Dedifferentiated amniotic fluid mesenchymal stem cell (primary cell): ENCODE results near the gene ZNF385A.

ENCODE experiments used
- DNase-seq: peaks from one replicate; pipeline ENCODE4 v3.0.0-alpha.2; 2016; ENCODE audit errors: extremely low spot score

ZNF385A gene

DNA sequence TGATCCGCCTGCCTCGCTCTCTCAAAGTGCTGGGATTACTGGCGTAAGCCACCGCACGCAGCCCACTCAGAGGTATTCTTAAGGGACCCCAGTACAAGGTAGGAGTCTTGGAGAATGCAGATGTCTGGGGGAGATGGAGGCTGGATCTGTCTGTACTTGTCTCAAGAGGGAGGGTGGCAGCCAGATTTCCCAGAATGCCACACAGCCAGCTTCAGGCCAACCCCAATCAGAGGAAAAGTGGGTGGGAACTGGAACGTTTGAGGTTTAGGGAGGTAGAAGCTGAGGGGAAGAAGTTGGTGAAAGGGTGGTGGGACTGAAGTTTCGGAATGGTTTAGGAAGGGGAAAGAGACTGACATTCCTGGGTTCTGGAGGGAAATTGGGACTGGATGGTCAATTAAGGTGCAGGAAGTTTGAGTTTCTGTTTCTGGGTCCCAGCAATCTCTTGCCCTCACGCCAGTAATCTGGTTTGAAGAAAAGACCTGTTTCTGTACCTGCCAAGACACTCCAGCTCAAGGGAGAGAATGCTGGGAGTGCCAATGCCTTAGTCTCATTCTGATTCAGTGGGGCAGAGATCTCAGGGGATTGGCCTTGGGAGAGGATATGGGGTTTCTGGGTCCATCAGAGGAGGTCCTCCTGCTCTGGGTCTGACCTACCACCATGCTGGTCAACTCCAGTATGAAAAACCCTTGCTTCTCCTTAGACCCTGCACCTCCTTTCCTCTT, 8.1 kb upstream of the ZNF385A start:
- no peak for DNase-seq

DNA sequence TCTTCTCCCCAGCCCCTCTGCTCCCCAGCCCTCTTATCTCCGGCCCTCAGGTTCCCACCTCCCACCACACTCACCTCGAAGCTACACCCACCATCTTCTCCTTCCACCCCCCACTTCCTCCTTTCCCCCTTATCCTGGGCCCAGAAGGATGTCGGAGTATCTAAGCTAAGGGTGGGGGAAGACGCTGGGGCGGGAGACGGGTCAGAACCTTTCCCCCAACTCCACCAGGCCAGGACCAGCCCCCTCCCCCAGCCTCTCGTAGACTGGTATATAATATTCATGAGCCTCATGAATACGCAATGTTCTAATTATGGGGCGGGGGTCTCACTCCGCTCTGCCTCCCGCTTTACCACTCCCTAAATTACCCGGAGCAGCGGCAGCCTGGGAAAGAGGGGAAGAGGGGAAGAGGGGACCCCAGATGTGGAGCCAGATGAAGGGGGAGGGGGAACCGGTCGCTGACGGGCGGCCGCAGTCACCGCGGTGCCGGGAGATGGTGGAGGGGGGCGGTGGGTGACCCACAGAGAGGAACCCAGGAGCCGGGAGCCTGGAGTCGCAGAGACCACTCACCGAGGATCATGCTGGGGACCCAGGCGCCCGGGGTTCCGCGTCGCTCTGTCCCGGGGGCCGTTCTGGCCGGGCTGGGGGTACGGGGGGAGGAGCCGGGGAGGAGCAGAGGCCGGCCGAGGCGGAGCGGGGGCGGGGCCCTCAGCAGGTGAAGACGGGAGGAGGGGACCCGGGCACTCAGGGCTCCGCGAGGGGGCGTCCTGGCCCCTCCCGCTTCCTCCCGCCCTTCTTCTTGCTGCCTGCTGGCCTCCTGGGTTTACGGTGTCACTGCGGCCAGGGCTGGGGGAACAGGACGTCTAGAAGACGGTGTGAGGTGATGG, 6.4 kb upstream of the ZNF385A start:
- no peak for DNase-seq

DNA sequence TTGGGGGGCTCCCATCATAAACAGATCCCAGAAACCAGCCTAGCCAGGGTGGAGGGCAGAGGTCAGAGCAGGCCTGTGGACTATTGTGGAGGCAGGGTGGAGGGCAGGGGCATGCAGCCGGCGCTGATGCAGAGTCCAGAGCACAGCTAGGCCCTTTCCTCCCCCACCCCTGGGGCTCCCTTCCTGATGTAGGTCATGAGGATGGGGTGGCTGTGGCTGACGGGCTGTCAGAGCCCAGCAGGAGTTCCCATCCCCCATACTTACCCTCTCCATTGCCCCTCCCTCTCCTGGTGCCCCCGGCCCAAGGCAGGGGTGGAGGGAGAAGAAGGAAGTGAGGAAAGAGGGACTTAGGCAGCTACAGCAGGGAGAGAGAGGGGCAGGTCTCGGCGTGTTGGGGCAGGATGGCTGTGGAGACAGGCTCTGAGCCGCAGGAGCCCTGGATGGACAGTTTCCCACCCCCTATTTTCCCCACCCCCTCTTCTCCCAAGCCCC, 5.7 kb upstream of the ZNF385A start:
- no peak for DNase-seq

DNA sequence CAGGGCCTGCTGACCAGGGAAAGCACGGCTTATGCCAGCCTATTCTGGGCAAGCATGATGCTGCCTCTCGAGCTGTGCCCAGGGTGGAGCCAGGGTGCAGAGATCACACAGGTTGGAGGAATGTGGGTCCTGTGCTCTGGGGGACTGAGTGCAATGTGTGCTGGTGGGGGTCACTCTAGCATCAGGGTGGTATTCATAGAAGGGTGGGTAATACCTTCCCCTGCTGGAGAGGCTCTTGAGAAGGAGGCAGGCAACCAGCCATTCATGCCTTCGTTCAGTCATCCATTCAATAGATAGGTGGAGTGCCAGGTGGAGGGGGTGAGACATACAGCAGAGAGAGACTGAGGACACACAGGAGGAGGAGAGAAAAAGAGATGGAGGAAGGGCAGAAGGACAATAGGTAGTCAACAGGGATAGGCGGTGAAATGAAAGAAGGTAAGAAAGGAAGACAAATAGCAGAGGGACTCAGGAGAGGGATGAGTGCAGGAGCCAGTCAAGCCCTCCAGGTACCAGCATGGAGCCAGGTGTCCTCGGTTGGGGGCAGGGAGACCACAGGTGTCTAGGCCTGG, 5.2 kb upstream of the ZNF385A start:
- DNase-seq = no peak

DNA sequence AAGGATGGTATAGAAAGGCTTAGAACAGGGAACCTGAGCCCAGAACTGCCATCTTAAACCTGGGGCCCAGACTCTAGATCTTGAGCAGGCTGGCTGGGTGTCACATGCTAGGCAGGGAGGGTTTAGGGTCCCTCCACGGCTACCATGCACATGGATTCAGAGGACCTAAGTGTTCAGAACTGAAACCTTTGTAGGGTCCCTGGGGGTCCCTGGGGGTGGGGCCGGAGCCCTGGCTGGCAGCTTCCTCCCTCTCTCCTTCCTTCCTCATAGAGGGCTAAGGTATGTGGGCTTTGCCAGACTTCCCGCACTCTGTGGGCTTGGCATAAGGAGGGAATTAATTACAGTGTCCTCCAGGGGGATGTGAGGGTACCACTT, 4.6 kb upstream of the ZNF385A start:
- no peak for DNase-seq

DNA sequence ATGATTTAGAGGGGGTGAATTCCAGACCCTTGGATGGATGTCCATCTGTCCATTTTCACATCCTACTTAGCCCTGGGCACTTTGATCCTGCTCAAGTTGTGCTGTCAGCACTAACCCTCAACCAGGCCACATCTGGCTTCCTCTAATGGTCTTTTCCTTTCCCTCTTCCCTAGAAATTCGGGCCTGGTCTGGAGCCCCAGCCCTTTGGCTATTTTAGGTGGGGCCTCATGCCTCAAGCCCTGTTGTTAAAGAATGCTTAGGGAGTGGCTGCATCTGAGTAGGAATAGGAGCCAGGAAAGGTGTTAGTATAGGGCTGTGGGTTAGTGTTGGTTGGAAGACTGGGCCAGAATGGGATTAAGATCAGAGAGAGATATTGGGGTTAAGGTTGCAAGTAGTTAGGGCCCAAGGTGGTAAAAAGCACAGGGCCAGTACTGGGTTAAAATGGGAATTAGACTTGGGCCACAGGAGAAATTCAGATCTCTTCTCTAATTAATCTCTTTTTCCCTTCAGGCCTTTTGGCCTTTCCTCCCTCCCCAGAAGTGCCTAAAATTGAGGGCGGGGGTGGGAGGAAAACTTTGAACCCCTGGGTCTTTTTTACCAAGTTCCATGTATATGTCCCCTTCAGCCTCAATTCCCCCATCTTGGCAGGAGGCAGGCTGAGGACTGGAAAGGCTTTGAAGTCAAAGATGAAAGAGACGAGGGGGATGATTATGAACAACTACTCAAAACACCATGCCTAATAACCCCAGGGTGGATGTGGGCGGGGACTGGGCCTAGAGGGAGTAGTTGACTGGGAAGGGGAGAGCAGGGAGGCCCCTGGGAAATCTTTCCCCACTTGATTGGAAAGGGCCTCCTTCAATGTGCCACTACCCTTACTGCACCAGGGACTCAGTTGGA, 4.0 kb upstream of the ZNF385A start:
- DNase-seq = no peak

DNA sequence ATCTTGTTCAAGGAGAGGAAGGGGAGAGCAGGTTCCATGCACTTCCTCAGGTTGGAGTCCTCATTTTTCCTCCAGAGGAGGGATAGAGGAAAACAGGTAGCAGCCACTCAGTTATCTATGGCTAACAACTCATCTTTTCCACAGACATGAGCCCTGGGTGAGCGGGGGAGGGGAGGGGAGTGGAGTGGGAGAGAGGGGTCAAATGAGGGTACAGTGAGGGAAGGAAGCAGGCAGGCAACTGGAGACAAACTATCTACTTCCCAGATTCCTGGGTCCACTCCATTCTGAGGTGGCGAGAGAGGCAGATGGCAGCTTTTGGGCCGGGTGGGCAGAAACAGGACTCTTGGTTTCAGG, 2.6 kb upstream of the ZNF385A start:
- DNase-seq = no peak

DNA sequence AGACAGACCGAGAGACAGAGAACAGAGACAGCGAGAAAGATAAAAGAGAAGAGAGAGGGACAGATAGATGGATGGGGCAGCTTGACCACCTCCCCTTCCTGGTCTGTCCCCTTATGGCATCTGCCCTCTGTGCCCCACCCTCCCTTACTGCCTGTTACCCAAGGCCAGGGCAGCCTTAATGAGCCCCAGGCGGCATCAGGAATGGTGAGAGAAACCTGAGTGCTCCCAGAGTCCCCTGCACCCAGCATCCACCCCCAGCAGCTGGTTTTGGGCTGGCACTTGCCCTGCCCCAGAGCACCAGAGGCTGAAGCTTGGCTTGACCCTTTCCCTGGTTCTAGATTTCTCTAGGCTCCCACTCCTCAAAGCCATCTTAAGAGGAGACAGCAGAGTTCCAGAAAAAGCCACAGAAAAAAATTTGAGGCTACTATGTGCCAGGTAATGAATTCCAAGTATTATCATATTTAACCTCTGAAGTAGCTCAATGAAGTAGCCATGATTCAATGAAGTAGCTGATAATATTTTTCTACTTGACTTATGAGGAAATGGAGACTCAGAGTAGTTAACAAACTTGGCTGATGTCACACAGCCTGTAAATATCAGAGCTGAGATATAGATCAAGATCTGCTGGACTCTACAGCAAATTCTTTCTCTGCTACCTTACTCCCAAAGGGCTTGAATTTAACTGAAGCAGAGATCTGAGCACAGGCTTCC, 2.0 kb upstream of the ZNF385A start:
- DNase-seq = no peak

DNA sequence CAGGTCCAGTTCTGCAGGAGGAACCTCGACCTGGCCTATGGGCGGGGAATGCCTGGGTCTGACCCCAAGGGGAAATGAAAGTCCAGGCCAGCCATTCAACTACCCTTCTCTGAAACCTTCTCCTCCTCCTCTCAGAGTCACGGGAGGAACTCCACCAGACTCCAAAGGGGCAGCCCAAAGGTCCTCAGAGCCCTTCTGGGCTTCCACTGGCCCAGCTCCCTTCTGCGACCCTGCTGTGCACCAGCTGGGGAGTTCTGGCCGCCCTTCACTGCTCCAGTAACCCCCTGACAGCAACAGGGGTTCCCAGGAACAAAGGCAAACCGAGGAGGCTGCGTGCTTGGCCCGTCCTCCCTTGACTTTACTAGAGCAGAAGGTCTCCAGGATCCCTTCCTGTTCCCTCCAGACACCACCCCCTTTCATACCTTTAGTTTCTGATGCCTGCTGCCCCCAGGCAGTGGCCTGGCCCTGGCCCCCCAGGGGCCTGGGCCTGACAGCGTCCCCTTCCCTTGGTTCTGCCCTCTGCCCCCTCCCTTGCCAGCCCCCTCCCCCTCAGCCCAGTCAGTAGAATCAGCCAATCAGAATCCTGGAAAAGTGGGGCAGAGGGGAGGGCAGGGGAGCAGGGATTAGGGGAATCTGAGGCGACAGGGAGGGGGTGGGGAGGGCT, 850 bp upstream of the ZNF385A start:
- DNase-seq = no peak

DNA sequence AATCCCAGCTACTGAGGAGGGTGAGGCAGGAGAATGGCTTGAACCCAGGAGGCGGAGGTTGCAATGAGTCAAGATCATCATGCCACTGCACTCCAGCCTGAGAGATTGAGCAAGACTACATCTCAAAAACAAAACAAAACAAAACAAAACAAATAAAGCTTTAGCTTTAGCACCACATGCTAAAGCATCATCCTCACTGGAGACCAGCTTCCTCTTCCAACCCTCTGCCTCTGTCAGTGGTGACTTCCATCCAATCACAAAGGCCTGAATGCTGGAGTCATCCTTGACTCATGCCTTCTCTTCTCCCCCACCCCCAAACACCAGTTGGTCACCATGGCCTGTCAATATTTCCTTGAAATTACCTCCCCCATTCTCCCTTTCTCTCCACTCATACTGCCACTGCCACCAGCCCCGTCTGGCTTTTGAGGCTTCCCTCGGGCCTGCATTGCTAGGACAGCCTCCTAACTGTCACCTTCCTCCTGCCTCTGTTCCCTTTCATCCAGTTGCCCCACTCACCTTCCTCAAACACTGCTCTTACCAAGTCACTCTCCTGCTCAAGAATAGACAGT, 1.4 kb downstream of the ZNF385A start:
- DNase-seq = peak; percentile 26

DNA sequence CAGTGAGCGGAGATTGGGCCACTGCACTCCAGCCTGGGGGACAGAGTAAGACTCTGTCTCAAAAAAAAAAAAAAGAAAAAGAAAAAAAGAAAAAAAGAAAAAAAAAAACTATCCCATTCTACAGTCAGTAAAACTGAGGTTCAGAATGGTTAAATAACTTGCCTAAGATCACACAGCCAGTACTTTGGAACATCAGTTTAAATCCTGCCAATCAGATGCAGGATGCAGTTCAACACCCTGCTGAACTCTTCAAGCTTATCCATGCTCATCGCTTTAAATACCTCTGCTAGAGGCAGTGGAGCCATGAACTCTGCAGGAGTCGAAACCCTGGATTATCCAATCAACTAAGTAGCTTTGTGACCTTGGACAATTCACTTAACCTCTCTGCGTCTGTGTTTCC, 3.4 kb downstream of the ZNF385A start:
- no peak for DNase-seq

DNA sequence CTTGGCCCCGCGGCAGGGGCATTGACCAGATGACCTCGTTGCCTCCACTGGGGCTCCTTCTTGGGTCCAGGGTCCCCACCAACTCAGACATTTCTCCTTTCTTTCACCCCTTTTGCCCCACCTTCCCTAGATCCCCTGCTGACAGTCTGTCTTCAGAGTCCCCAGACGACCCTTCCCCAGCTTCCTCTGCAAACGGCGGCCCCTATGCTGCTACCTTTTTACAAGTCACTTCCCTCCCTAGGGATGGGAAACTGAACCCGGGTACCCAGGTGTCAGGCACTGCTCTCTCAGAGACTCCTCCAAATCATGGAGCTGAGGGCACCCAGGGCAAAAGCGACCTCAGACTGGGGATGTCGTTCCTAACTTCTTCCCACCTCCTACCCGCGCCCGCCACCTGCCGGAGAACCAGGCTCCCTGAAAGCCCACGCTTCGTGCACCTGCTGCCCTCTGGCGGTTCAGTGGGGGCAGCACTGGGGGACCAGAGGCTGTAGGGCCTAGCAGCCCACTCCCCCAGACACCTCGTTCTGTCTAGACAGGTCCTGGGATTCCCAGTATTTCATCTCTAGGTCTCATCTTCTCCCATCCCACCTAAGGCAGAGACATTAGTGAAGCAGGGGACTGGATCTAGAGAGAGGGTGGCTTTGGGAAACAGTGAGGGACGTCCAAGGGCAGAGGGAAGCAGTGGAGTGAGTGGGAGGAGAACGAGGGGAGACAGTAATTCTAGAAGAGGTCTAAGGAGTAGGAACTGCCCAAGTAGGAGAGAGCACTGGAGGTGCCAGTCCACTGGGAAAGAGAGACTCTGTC, 4.9 kb downstream of the ZNF385A start:
- peak; percentile 93 for DNase-seq

DNA sequence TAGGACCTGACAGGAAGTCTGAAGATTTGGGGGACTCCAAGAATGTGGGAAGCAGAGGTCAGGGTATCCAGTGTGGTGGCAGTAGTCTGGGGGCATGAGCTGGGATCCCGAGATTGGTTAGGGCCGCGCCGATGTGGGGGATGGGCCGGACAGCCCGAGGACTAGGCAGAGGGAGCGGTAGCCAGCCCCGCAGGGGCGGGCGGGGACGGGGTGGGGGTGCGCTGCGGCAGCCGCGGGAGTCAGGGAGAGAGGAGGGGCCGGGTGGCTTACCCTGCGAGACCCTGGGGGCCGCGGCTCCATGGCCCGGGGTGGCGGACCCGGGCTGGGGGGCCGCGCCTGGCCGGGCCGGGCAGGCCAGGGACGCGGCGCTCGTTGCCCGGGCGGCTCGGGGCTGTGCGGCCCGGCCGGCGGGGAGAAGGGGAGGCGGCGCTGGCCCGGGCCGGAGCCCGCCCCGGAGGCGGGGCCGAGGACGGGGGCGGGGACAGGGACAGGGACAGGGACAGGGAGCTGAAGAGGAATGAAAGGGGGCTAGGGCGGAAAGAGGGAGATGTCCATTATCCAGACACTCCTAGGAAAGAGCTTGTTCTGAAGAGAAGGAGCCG, 5.6 kb downstream of the ZNF385A start:
- no peak for DNase-seq

DNA sequence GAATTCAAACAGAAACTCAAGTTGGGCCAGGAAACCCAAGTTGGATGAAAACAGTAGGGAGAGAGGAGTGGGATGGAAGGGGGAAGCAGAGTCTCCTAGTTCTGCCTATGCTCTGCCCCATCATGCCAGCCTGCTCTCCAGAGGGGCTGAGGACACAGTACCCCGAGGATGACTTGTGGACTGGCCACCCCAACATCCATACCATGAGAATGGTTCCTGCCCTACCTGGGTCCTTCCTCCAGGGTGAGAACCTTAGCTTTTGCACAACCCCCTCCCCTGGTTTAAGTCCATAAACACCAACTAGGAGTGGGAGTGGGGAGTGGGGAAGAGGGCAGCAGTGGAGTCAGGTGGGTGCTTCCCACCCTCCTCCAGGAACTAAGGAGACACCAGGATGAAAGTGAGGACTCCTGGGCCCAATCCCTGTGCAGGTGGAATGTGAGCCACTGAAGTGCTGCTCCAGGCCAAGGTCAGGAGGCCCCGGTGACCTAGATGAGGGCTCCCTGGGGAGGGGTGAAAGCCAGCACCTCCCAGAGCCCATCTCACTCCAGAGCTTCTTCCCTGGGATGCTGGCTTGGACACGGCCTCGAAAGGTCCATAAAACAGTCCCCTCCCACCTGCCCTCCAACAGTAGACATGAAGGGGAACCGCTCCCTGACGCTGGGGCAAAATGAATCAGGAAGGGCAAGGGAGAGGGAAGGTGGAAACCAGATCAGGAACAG, 6.6 kb downstream of the ZNF385A start:
- no peak for DNase-seq

DNA sequence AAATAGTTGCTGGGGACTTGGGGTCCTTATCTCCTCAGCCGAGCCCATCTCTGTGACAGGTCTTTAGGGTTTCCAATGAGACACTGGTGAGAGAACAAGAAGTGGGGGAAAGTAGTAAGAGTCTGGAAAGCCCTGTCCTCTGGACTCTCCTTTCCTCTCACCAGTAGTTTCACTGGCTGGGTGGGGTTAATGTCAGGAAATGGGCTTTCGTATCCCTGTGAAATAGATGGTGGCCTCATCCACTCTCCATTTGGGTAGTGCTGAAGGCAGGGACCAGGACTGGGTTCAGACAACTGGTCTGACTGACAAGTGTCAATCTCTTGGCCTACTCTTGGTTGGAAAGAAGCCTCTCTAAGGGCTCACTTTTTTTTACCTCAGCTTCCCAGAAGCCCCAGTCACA, 7.5 kb downstream of the ZNF385A start:
- DNase-seq = no peak

DNA sequence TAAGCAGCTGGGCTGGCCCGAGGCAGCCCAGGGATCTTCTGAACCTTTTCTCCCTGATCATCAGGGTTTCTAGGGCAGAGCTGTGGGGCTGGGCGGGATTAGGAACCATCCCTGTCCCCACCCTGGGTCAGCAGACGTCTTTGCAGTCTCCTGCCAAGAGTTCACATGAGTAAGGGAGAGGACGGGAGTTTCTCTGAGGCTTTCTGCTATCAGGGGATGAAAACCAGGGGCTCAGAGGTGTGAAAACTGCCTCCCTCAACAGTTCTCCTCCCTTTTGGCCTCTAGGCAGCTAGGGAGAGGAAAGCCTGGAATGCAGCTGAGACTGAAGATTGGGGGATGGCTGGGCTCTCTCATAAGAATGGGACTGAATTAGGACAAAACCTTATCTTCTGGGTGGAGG, 7.9 kb downstream of the ZNF385A start:
- DNase-seq = no peak

DNA sequence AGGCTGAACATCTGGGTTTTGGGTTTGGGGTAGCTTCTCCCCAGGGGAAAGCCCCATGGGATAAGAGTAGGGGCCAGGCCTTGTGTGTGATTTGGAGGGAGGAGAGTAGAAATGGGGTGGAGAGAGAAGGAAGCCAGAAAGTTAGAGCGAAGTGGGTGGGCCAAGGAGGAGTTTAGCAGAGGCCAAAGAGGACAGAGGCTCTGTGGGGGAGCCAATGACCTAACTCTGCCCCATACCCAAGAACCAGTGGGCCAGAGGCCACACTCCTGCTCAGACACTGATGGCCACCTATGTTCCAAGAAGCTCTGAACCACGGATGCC, 9.3 kb downstream of the ZNF385A start:
- DNase-seq = no peak

DNA sequence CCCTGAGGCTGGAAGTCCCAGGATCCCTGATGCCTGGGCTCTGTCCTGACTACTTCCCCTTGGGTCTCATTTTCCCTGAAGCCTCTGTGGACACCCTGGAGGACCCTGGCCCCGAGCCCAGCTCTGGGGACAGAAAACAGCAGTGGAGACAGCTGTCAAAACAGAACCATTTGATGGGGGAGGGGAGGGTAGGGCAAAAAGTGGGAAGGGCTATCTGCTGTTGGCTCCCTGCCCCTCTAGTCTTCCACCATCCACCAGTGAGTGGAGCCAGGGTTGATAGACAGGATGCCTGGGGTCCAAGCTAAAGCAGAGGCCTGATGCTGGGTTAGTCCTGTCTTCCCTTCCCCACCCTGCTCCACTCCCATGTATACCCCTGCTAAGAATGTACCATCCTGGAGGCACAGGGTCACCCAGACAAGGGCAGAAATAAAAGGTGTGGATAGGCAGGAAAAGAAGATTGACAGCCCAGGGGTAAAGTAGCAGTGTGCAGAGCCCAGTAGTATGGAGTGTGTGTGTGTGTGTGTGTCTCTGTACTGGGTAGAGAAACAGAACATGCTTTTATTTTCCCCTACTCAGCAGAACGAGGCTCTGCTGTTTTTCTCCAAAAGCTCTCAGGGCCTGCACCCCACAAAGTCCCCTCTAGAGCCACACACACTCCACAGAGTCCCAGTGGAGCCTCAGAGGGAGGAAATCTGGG, 9.8 kb downstream of the ZNF385A start:
- no peak for DNase-seq
